ENCODE results near the gene PRKG1.

The PRKG1 gene

GRCh38 chr10:51896849-51897248 lies 822.6 kb downstream of the PRKG1 start:
- no peaks in the 10 kb centered on the region for H3K27me3 ChIP-seq (ENCODE audit: control insufficient read depth, insufficient read depth, low read length)
- no peak overlapping the region for H3K27ac ChIP-seq (ENCODE audit: low read depth, low read length)
- no peaks in the 10 kb centered on the region for H3K4me1 ChIP-seq (ENCODE audit: control insufficient read depth, insufficient read depth, low read length)
- no peak overlapping the region for H3K9ac ChIP-seq (ENCODE audit: low read length)
- H3K4me3 ChIP-seq (ENCODE audit: low read length) = no peak overlapping the region
- no peaks in the 10 kb centered on the region for H3K36me3 ChIP-seq (ENCODE audit: control insufficient read depth, insufficient read depth, low read length)

- Histone ChIP-seq H3K9ac (ENCODE audit: low read length) (no peak overlapping the region), H3K27me3 (ENCODE audit: control insufficient read depth, insufficient read depth, low read length) (no peaks in the 10 kb centered on the region), H3K36me3 (ENCODE audit: control insufficient read depth, insufficient read depth, low read length) (no peaks in the 10 kb centered on the region), H3K4me1 (ENCODE audit: control insufficient read depth, insufficient read depth, low read length) (no peaks in the 10 kb centered on the region), H3K4me3 (ENCODE audit: low read length) (no peak overlapping the region), H3K27ac (ENCODE audit: low read depth, low read length) (no peak overlapping the region)
Measured at GRCh38 chr10:51897560-51897959, 823.3 kb downstream of the PRKG1 start.

- Histone ChIP-seq H3K4me1 (ENCODE audit: control insufficient read depth, insufficient read depth, low read length) (no peaks in the 10 kb centered on the region), H3K27me3 (ENCODE audit: control insufficient read depth, insufficient read depth, low read length) (no peaks in the 10 kb centered on the region), H3K4me3 (ENCODE audit: low read length) (no peak overlapping the region), H3K36me3 (ENCODE audit: control insufficient read depth, insufficient read depth, low read length) (no peaks in the 10 kb centered on the region), H3K9ac (ENCODE audit: low read length) (no peak overlapping the region), H3K27ac (ENCODE audit: low read depth, low read length) (no peak overlapping the region)
Measured at GRCh38 chr10:51900180-51900579, 825.9 kb downstream of the PRKG1 start.

GRCh38 chr10:51903675-51904074 lies 829.4 kb downstream of the PRKG1 start:
- H3K36me3 ChIP-seq (ENCODE audit: control insufficient read depth, insufficient read depth, low read length) = no peaks in the 10 kb centered on the region
- no peaks in the 10 kb centered on the region for H3K4me1 ChIP-seq (ENCODE audit: control insufficient read depth, insufficient read depth, low read length)
- no peak overlapping the region for H3K27ac ChIP-seq (ENCODE audit: low read depth, low read length)
- H3K27me3 ChIP-seq (ENCODE audit: control insufficient read depth, insufficient read depth, low read length) = no peaks in the 10 kb centered on the region
- no peak overlapping the region for H3K9ac ChIP-seq (ENCODE audit: low read length)
- H3K4me3 ChIP-seq (ENCODE audit: low read length) = no peak overlapping the region

- no peaks in the 10 kb centered on the region for H3K27me3 ChIP-seq (ENCODE audit: control insufficient read depth, insufficient read depth, low read length)
- no peaks in the 10 kb centered on the region for H3K4me1 ChIP-seq (ENCODE audit: control insufficient read depth, insufficient read depth, low read length)
- H3K9ac ChIP-seq (ENCODE audit: low read length) = no peak overlapping the region
Measured at GRCh38 chr10:51905032-51905431, 830.7 kb downstream of the PRKG1 start.

GRCh38 chr10:51907361-51907760 lies 833.1 kb downstream of the PRKG1 start:
- Histone ChIP-seq H3K36me3 (ENCODE audit: control insufficient read depth, insufficient read depth, low read length) (no peaks in the 10 kb centered on the region), H3K4me3 (ENCODE audit: low read length) (no peak overlapping the region), H3K27ac (ENCODE audit: low read depth, low read length) (no peak overlapping the region), H3K9ac (ENCODE audit: low read length) (no peak overlapping the region), H3K27me3 (ENCODE audit: control insufficient read depth, insufficient read depth, low read length) (no peaks in the 10 kb centered on the region), H3K4me1 (ENCODE audit: control insufficient read depth, insufficient read depth, low read length) (peaks cover 7% of the 10 kb centered on the region)

More at GRCh38 chr10:51905032-51905431, 830.7 kb downstream of the PRKG1 start:
- H3K4me3 ChIP-seq (ENCODE audit: low read length) = no peak overlapping the region
- no peaks in the 10 kb centered on the region for H3K36me3 ChIP-seq (ENCODE audit: control insufficient read depth, insufficient read depth, low read length)
- H3K27ac ChIP-seq (ENCODE audit: low read depth, low read length) = no peak overlapping the region

GRCh38 chr10:51910189-51910588 lies 835.9 kb downstream of the PRKG1 start:
- no peak overlapping the region for H3K9ac ChIP-seq (ENCODE audit: low read length)
- no peak overlapping the region for H3K27ac ChIP-seq (ENCODE audit: low read depth, low read length)
- H3K36me3 ChIP-seq (ENCODE audit: control insufficient read depth, insufficient read depth, low read length) = no peaks in the 10 kb centered on the region
- no peaks in the 10 kb centered on the region for H3K27me3 ChIP-seq (ENCODE audit: control insufficient read depth, insufficient read depth, low read length)
- peaks cover 12% of the 10 kb centered on the region for H3K4me1 ChIP-seq (ENCODE audit: control insufficient read depth, insufficient read depth, low read length)
- H3K4me3 ChIP-seq (ENCODE audit: low read length) = no peak overlapping the region

GRCh38 chr10:51910596-51910995 lies 836.3 kb downstream of the PRKG1 start:
- H3K4me1 ChIP-seq (ENCODE audit: control insufficient read depth, insufficient read depth, low read length) = peaks cover 12% of the 10 kb centered on the region
- no peak overlapping the region for H3K27ac ChIP-seq (ENCODE audit: low read depth, low read length)
- no peak overlapping the region for H3K4me3 ChIP-seq (ENCODE audit: low read length)
- H3K36me3 ChIP-seq (ENCODE audit: control insufficient read depth, insufficient read depth, low read length) = no peaks in the 10 kb centered on the region
- H3K27me3 ChIP-seq (ENCODE audit: control insufficient read depth, insufficient read depth, low read length) = no peaks in the 10 kb centered on the region
- no peak overlapping the region for H3K9ac ChIP-seq (ENCODE audit: low read length)

GRCh38 chr10:51911723-51912122 lies 837.4 kb downstream of the PRKG1 start:
- no peaks in the 10 kb centered on the region for H3K36me3 ChIP-seq (ENCODE audit: control insufficient read depth, insufficient read depth, low read length)
- H3K9ac ChIP-seq (ENCODE audit: low read length) = no peak overlapping the region
- H3K27ac ChIP-seq (ENCODE audit: low read depth, low read length) = peak overlapping the region; percentile 52
- no peaks in the 10 kb centered on the region for H3K27me3 ChIP-seq (ENCODE audit: control insufficient read depth, insufficient read depth, low read length)
- H3K4me1 ChIP-seq (ENCODE audit: control insufficient read depth, insufficient read depth, low read length) = peaks cover 12% of the 10 kb centered on the region
- no peak overlapping the region for H3K4me3 ChIP-seq (ENCODE audit: low read length)

GRCh38 chr10:51915031-51915542 lies 840.8 kb downstream of the PRKG1 start:
- H3K27me3 ChIP-seq (ENCODE audit: control insufficient read depth, insufficient read depth, low read length) = no peaks in the 10 kb centered on the region
- H3K36me3 ChIP-seq (ENCODE audit: control insufficient read depth, insufficient read depth, low read length) = no peaks in the 10 kb centered on the region
- H3K9ac ChIP-seq (ENCODE audit: low read length) = no peak overlapping the region
- H3K4me3 ChIP-seq (ENCODE audit: low read length) = no peak overlapping the region
- H3K4me1 ChIP-seq (ENCODE audit: control insufficient read depth, insufficient read depth, low read length) = peaks cover 12% of the 10 kb centered on the region
- no peak overlapping the region for H3K27ac ChIP-seq (ENCODE audit: low read depth, low read length)

GRCh38 chr10:51918440-51918839 lies 844.2 kb downstream of the PRKG1 start:
- H3K4me3 ChIP-seq (ENCODE audit: low read length) = no peak overlapping the region
- H3K36me3 ChIP-seq (ENCODE audit: control insufficient read depth, insufficient read depth, low read length) = no peaks in the 10 kb centered on the region
- H3K27ac ChIP-seq (ENCODE audit: low read depth, low read length) = no peak overlapping the region
- peaks cover 4% of the 10 kb centered on the region for H3K4me1 ChIP-seq (ENCODE audit: control insufficient read depth, insufficient read depth, low read length)
- H3K27me3 ChIP-seq (ENCODE audit: control insufficient read depth, insufficient read depth, low read length) = no peaks in the 10 kb centered on the region
- H3K9ac ChIP-seq (ENCODE audit: low read length) = no peak overlapping the region

GRCh38 chr10:51918884-51919325 lies 844.6 kb downstream of the PRKG1 start:
- no peak overlapping the region for H3K27ac ChIP-seq (ENCODE audit: low read depth, low read length)
- H3K9ac ChIP-seq (ENCODE audit: low read length) = no peak overlapping the region
- no peak overlapping the region for H3K4me3 ChIP-seq (ENCODE audit: low read length)
- peaks cover 4% of the 10 kb centered on the region for H3K4me1 ChIP-seq (ENCODE audit: control insufficient read depth, insufficient read depth, low read length)
- H3K27me3 ChIP-seq (ENCODE audit: control insufficient read depth, insufficient read depth, low read length) = no peaks in the 10 kb centered on the region
- H3K36me3 ChIP-seq (ENCODE audit: control insufficient read depth, insufficient read depth, low read length) = no peaks in the 10 kb centered on the region

- Histone ChIP-seq H3K36me3 (ENCODE audit: control insufficient read depth, insufficient read depth, low read length) (no peaks in the 10 kb centered on the region), H3K27ac (ENCODE audit: low read depth, low read length) (no peak overlapping the region), H3K27me3 (ENCODE audit: control insufficient read depth, insufficient read depth, low read length) (no peaks in the 10 kb centered on the region), H3K9ac (ENCODE audit: low read length) (no peak overlapping the region), H3K4me3 (ENCODE audit: low read length) (no peak overlapping the region), H3K4me1 (ENCODE audit: control insufficient read depth, insufficient read depth, low read length) (no peaks in the 10 kb centered on the region)
Measured at GRCh38 chr10:51920672-51921071, 846.4 kb downstream of the PRKG1 start.

All from rectal smooth muscle tissue (tissue), 1 donor.